K562 (cell line): ENCODE data around the gene LITAF. TPM values are rescaled to one million over a fixed set of nuclear protein-coding genes. Genes with fewer than 3 reads are reported as not detected.

ENCODE experiments used
- ATAC-seq: fragments of 200-7000 bp; cut with Tn5 transposase; 3 replicates; pipeline ENCODE4 v1.9.1; 2020; ENCODE audit warnings: moderate library complexity
- BruUV-seq: library from RNA; stranded (reverse); fragments of 400-500 nt; replicated peaks from 2 replicates; lab custom pipeline; 2021; lab: Mats Ljungman, UMichigan
- CTCF ChIA-PET: fragments of 300-600 bp; formaldehyde crosslinking; extraction: SDS; loops from one replicate; lab custom pipeline; 2021; ENCODE audit warnings: low intra/inter-chr PET ratio; lab: Yijun Ruan, JAX
- POLR2A ChIA-PET: fragments of 300-600, 350-650 bp; sonication (Branson Sonifier 250); formaldehyde crosslinking; extraction: SDS; loops from one replicate; lab custom pipeline; 2021; ENCODE audit warnings: antibody characterized with exemption, inconsistent platforms; lab: Yijun Ruan, JAX
- DNase-seq, 4 experiments: peaks; one replicate each; pipeline versions ENCODE4 v3.0.0 to v3.0.0-alpha.2; 2011 to 2018; ENCODE audit warnings: low spot score in 3 of 4, mixed read lengths in 3 of 4; ENCODE audit errors: extremely low read depth in 1 of 4
- FAIRE-seq: peaks from 2 replicates; lab custom pipeline; 2011; peaks lifted over from hg19 to GRCh38; lab: Jason Lieb, UNC
- H2AFZ ChIP-seq: 2 replicates; pipeline ENCODE4 v1.6.0; 2011; ENCODE audit warnings: low read depth, low read length, control low read depth, inconsistent platforms
- H3K27ac ChIP-seq: fragments of 200-600 bp; 3 replicates; pipeline ENCODE4 v1.8.0; 2011; ENCODE audit warnings: low read depth, mild to moderate bottlenecking, control low read depth, inconsistent platforms, low read length, moderate library complexity, mixed read lengths; ENCODE audit errors: extremely low read depth
- H3K27me3 ChIP-seq, 2 experiments: fragments of 300-600 bp in 1 of 2; 2 replicates in 1 of 2; 3 replicates in 1 of 2; pipeline versions ENCODE4 v1.6.0 to v1.8.0; 2011; ENCODE audit warnings: inconsistent platforms in 2 of 2, low read length in 2 of 2, mild to moderate bottlenecking in 1 of 2, mixed read lengths in 1 of 2, moderate library complexity in 1 of 2; ENCODE audit not compliant: control insufficient read depth in 2 of 2, insufficient read depth in 2 of 2
- H3K36me3 ChIP-seq: fragments of 300-600 bp; 3 replicates; pipeline ENCODE4 v1.8.0; 2011; ENCODE audit warnings: mild to moderate bottlenecking, low read length, inconsistent platforms; ENCODE audit not compliant: control insufficient read depth, insufficient read depth
- H3K4me1 ChIP-seq, 2 experiments: fragments of 200-600 bp in 1 of 2; replicated peaks in 1 of 2; 2 replicates in 1 of 2; 3 replicates in 1 of 2; pipeline versions ENCODE4 v1.5.1 to v1.8.0; 2011; ENCODE audit warnings: inconsistent platforms in 2 of 2, low read length in 2 of 2, mild to moderate bottlenecking in 1 of 2, mixed read lengths in 1 of 2, moderate library complexity in 1 of 2; ENCODE audit not compliant: control insufficient read depth in 2 of 2, insufficient read depth in 2 of 2
- H3K4me2 ChIP-seq: 2 replicates; pipeline ENCODE4 v1.6.1; 2011; ENCODE audit warnings: low read length, control low read depth, inconsistent platforms, mixed read lengths; ENCODE audit not compliant: insufficient read depth
- H3K4me3 ChIP-seq: fragments of 200-600 bp; sonication (generic), shearing (Covaris generic); 2 replicates; pipeline ENCODE4 v1.5.1; 2016; ENCODE audit warnings: control low read depth, inconsistent platforms
- H3K79me2 ChIP-seq: fragments of 200-600 bp; 3 replicates; pipeline ENCODE4 v1.8.0; 2011; ENCODE audit warnings: low read length, inconsistent platforms; ENCODE audit not compliant: control insufficient read depth, insufficient read depth
- H3K9ac ChIP-seq, 2 experiments: 2 replicates each; pipeline versions ENCODE4 v1.6.0 to v1.6.1; 2011; ENCODE audit warnings: low read depth in 2 of 2, low read length in 2 of 2, control low read depth in 1 of 2, inconsistent platforms in 1 of 2, mild to moderate bottlenecking in 1 of 2, mixed read lengths in 1 of 2; ENCODE audit not compliant: insufficient read depth in 1 of 2
- H3K9me1 ChIP-seq: one replicate; pipeline ENCODE4 v1.6.0; 2011; ENCODE audit warnings: inconsistent platforms, mild to moderate bottlenecking, low read length, moderate library complexity; ENCODE audit not compliant: control insufficient read depth, insufficient read depth
- H3K9me3 ChIP-seq: replicated peaks from 2 replicates; pipeline ENCODE4 v1.5.1; 2011; ENCODE audit warnings: low read depth, low read length, inconsistent platforms; ENCODE audit not compliant: control insufficient read depth, insufficient read depth
- H4K20me1 ChIP-seq: replicated peaks from 2 replicates; pipeline ENCODE4 v1.6.1; 2011; ENCODE audit warnings: low read length, inconsistent platforms, mixed read lengths; ENCODE audit not compliant: control insufficient read depth, insufficient read depth
- ERF ChIP-seq: fragments of 450-650 bp; formaldehyde crosslinking; IDR thresholded peaks from 2 replicates; pipeline ENCODE4 v1.4.0; 2020; ENCODE audit warnings: mild to moderate bottlenecking, mixed read lengths
- GTF3C2 ChIP-seq: IDR thresholded peaks from 3 replicates; pipeline ENCODE4 v1.6.1; 2011; ENCODE audit warnings: borderline replicate concordance, mild to moderate bottlenecking, moderate library complexity; ENCODE audit not compliant: insufficient read length; ENCODE audit errors: extremely low read depth
- IFI16 ChIP-seq: fragments of 250-450 bp; sonication (Bioruptor Pico); IDR thresholded peaks from 2 replicates; pipeline ENCODE4 v2.1.2; 2022; ENCODE audit warnings: mild to moderate bottlenecking, inconsistent platforms
- KLF1 ChIP-seq: fragments of 450-650 bp; IDR thresholded peaks from 2 replicates; pipeline ENCODE4 v1.6.1; 2016; ENCODE audit warnings: missing genetic modification characterization, missing compliant biosample characterization
- MTA3 ChIP-seq: fragments of 450-650 bp; formaldehyde crosslinking; IDR thresholded peaks from 2 replicates; pipeline ENCODE4 v1.6.1; 2017; ENCODE audit warnings: mild to moderate bottlenecking, borderline replicate concordance
- NFE2 ChIP-seq: IDR thresholded peaks from 2 replicates; pipeline ENCODE4 v1.6.1; 2014; ENCODE audit warnings: antibody characterized with exemption, low read depth
- PCBP1 ChIP-seq: fragments of 200-400 bp; formaldehyde crosslinking; IDR thresholded peaks from 2 replicates; pipeline ENCODE4 v1.6.1; 2018; ENCODE audit warnings: mild to moderate bottlenecking, low read depth, low read length; ENCODE audit not compliant: poor library complexity, severe bottlenecking
- PPARD ChIP-seq: fragments of 250-450 bp; sonication (Bioruptor Pico); IDR thresholded peaks from 2 replicates; pipeline ENCODE4 v1.8.0; 2022; ENCODE audit warnings: inconsistent platforms, mild to moderate bottlenecking, moderate library complexity
- PYGO2 ChIP-seq: fragments of 450-650 bp; IDR thresholded peaks from 2 replicates; pipeline ENCODE4 v1.6.1; 2016; ENCODE audit warnings: mild to moderate bottlenecking, missing genetic modification characterization, moderate library complexity, missing compliant biosample characterization
- SAFB2 ChIP-seq: fragments of 200-400 bp; formaldehyde crosslinking; IDR thresholded peaks from 2 replicates; pipeline ENCODE4 v1.6.1; 2018; ENCODE audit warnings: borderline replicate concordance, low read length, low read depth, moderate library complexity; ENCODE audit not compliant: severe bottlenecking
- SLC30A9 ChIP-seq: fragments of 250-450 bp; sonication (Bioruptor Pico); IDR thresholded peaks from 2 replicates; pipeline ENCODE4 v1.8.0; 2022; ENCODE audit warnings: mild to moderate bottlenecking, moderate library complexity
- TARDBP ChIP-seq: fragments of 450-650 bp; IDR thresholded peaks from 2 replicates; pipeline ENCODE4 v1.6.1; 2016
- ZNF766 ChIP-seq: fragments of 200-800 bp; sonication (Bioruptor generic); conservative IDR thresholded peaks from 2 replicates; pipeline ENCODE4 v1.6.1; 2016; ENCODE audit warnings: missing genetic modification characterization, missing compliant biosample characterization
- WGBS: fragments of 100-300 bp; shearing (Covaris generic); methylation state at CpG from one replicate; pipeline ENCODE4 v1.1.6; 2016; ENCODE audit warnings: low coverage, mixed read lengths; ENCODE audit not compliant: insufficient coverage; ENCODE audit errors: missing lambda C conversion rate; 5-methylcytosine and 5-hydroxymethylcytosine counted together
- in situ Hi-C: fragments of 300-500 bp; cut with MboI; formaldehyde crosslinking; loops from 4 replicates; pipeline ENCODE4 v1.15.0; 2018; ENCODE audit warnings: inconsistent platforms, mixed read lengths
- intact Hi-C: fragments of 100-400 bp; cut with micrococcal nuclease; formaldehyde crosslinking; loops from 2 replicates; pipeline ENCODE4 v1.14.2; 2022
- polyA plus RNA-seq, 8 experiments: library from polyadenylated mRNA; depleted of rRNA in 4 of 8; stranded (reverse) in 5 of 8; unstranded in 3 of 8; fragments of >200 nt; fragmentation: Nextera tagmentation in 2 of 8; fragmentation: Illumina TruSeq in 1 of 8; extraction: Ambion mirVana in 2 of 8; extraction: Trizol in 1 of 8; gene quantifications; 2 replicates each; pipeline versions ENCODE4 v1.2.1 to v1.2.3, GENCODE V29; 2011 to 2014; ENCODE audit warnings: inconsistent platforms in 1 of 8, missing spikeins in 1 of 8
- total RNA-seq, 7 experiments: library from RNA; depleted of rRNA in 6 of 7; stranded (reverse); fragments of >200 nt in 6 of 7; fragmentation: Illumina TruSeq in 2 of 7; extraction: Trizol in 2 of 7; gene quantifications; 2 replicates each; pipeline versions ENCODE4 v1.2.1 to v1.2.3, GENCODE V29; 2011 to 2021; ENCODE audit warnings: low replicate concordance in 1 of 7
- TF ChIP-seq, protein P1 (sequence below), 2 experiments: fragments of 450-650 bp in 1 of 2; sonication (generic) in 1 of 2; formaldehyde crosslinking in 1 of 2; IDR thresholded peaks in 1 of 2; conservative IDR thresholded peaks in 1 of 2; 2 replicates each; pipeline versions ENCODE4 v1.6.1 to v1.8.1; 2016 to 2023; ENCODE audit warnings: mild to moderate bottlenecking in 2 of 2, moderate library complexity in 2 of 2, inconsistent platforms in 1 of 2, missing genetic modification reagents in 1 of 2

The LITAF gene
- total and polyA plus RNA-seq, 9 of the 15 experiments (the other 6 are each of a cell fraction or from before 2014, with no cell fraction given): 4.1 to 17.8 (median 11.9) TPM

GRCh38 chr16:11563493-11564040, 23.2 kb downstream of the LITAF start (continued):
- TF ChIP-seq GTF3C2: no peak
- no peak for TF ChIP-seq ERF (CRISPR knock-in tag)
- no peak for TF ChIP-seq MTA3
- no peak for TF ChIP-seq ZNF766 (CRISPR knock-in tag)
- no peak for TF ChIP-seq SLC30A9 (CRISPR knock-in tag)
- no peak for TF ChIP-seq KLF1 (tag)
- TF ChIP-seq, all 486 proteins: peak for 0

GRCh38 chr16:11562941-11563340, 23.8 kb downstream of the LITAF start:
- H3K4me3 ChIP-seq: no peak overlapping the region
- no peak overlapping the region for H3K27ac ChIP-seq
- no peak overlapping the region for H3K4me2 ChIP-seq
- WGBS: 32% methylated on average over 10 of the region's 10 CpGs
- ATAC-seq: no peak
- no peaks in the 10 kb centered on the region for H3K36me3 ChIP-seq
- intact Hi-C loops (no loop called here), in situ Hi-C loops (no loop called here)
- no peaks in the 10 kb centered on the region for H4K20me1 ChIP-seq
- H3K9me1 ChIP-seq: no peaks in the 10 kb centered on the region
- H3K79me2 ChIP-seq: no peaks in the 10 kb centered on the region
- H3K4me1 ChIP-seq: no peaks in the 10 kb centered on the region; a peak in 1 of 5 replicates
- no peaks in the 10 kb centered on the region for H3K9me3 ChIP-seq
- FAIRE-seq: no peak
- H3K27me3 ChIP-seq: peaks cover 0 to 27% of the 10 kb centered on the region in 2 experiments; a peak in 4 of 5 replicates
- POLR2A ChIA-PET: interaction anchor here (1.2 kb wide), 3 partner anchors 12 to 72 kb away, joined by 3 to 5 read pairs (median 4); no protein-coding TSS in a partner anchor
- no peak overlapping the region for H3K9ac ChIP-seq
- no peak for DNase-seq
- CTCF ChIA-PET: no interaction called here
- TF ChIP-seq SAFB2 (no peak), PPARD (CRISPR knock-in tag) (no peak), NFE2 (no peak), PYGO2 (tag) (no peak), PCBP1 (no peak), IFI16 (no peak), TARDBP (no peak)
- TF ChIP-seq, protein P1, sequence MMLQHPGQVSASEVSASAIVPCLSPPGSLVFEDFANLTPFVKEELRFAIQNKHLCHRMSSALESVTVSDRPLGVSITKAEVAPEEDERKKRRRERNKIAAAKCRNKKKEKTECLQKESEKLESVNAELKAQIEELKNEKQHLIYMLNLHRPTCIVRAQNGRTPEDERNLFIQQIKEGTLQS (IDR thresholded peaks at IDR 0.05): no peak
- TF ChIP-seq, protein P1 (CRISPR knock-in tag; conservative IDR thresholded peaks at IDR 0.05): no peak
- BruUV-seq: no TSS peak
- H2AFZ ChIP-seq: no peak overlapping the region
